HG03025 (cell line): ENCODE data around the gene DMBX1.

ENCODE experiments used
- ATAC-seq: cut with Tn5 transposase; IDR thresholded peaks from one replicate; pipeline ENCODE4 v1.9.1; 2021; ENCODE audit warnings: mild to moderate bottlenecking, moderate library complexity; ENCODE audit not compliant: unreplicated experiment, low FRiP score

DMBX1 gene

GRCh38 chr1:46522969-46523320, 33.3 kb downstream of the DMBX1 start:
- ATAC-seq, result no peak

- ATAC-seq, result no peak
Observed at GRCh38 chr1:46523496-46524353, 34.1 kb downstream of the DMBX1 start.

- ATAC-seq, result no peak
Observed at GRCh38 chr1:46524843-46525242, 35.2 kb downstream of the DMBX1 start.

- ATAC-seq, result no peak
Observed at GRCh38 chr1:46525253-46525983, 35.8 kb downstream of the DMBX1 start.

GRCh38 chr1:46526013-46526690, 36.5 kb downstream of the DMBX1 start:
- no peak for ATAC-seq

- ATAC-seq, result no peak
Observed at GRCh38 chr1:46526691-46527291, 37.2 kb downstream of the DMBX1 start.

GRCh38 chr1:46527474-46528296, 38.0 kb downstream of the DMBX1 start:
- no peak for ATAC-seq

GRCh38 chr1:46528297-46528955, 38.8 kb downstream of the DMBX1 start:
- ATAC-seq, result no peak

GRCh38 chr1:46529031-46529630, 39.5 kb downstream of the DMBX1 start:
- no peak for ATAC-seq

- ATAC-seq, result no peak
Observed at GRCh38 chr1:46530311-46530710, 40.7 kb downstream of the DMBX1 start.

- ATAC-seq, result no peak
Observed at GRCh38 chr1:46530791-46531409, 41.3 kb downstream of the DMBX1 start.

- ATAC-seq, result no peak
Observed at GRCh38 chr1:46532095-46532494, 42.5 kb downstream of the DMBX1 start.

- ATAC-seq, result no peak
Observed at GRCh38 chr1:46532498-46533178, 43.0 kb downstream of the DMBX1 start.

GRCh38 chr1:46533179-46533864, 43.7 kb downstream of the DMBX1 start:
- ATAC-seq, result no peak

- ATAC-seq, result no peak
Observed at GRCh38 chr1:46535063-46535462, 45.4 kb downstream of the DMBX1 start.

- no peak for ATAC-seq
Observed at GRCh38 chr1:46536527-46536926, 46.9 kb downstream of the DMBX1 start.

- ATAC-seq, result no peak
Observed at GRCh38 chr1:46537651-46538050, 48.0 kb downstream of the DMBX1 start.

- ATAC-seq, result no peak
Observed at GRCh38 chr1:46538147-46538546, 48.5 kb downstream of the DMBX1 start.
